HL-60 (cell line): Measurements from ENCODE around the gene PDXK.

ENCODE experiments used
- DNase-seq, 2 experiments: peaks; one replicate each; pipeline ENCODE4 v3.0.0-alpha.2; 2010 to 2020; ENCODE audit warnings: low read depth in 1 of 2, low spot score in 1 of 2
- H3K27ac ChIP-seq: fragments of 250-450 bp; sonication (Bioruptor Pico); replicated peaks from 2 replicates; pipeline ENCODE4 v1.5.1; 2020; ENCODE audit warnings: mild to moderate bottlenecking, moderate library complexity
- H3K27me3 ChIP-seq: fragments of 250-450 bp; sonication (Bioruptor Pico); 2 replicates; pipeline ENCODE4 v1.5.1; 2021; ENCODE audit warnings: mild to moderate bottlenecking, moderate library complexity; ENCODE audit not compliant: insufficient read depth, poor library complexity, severe bottlenecking
- H3K4me3 ChIP-seq: replicated peaks from 2 replicates; pipeline ENCODE4 v1.5.1; 2011; ENCODE audit warnings: mild to moderate bottlenecking, control low read depth, low read length; ENCODE audit not compliant: insufficient read depth
- CTCF ChIP-seq: IDR thresholded peaks from one replicate; pipeline ENCODE4 v1.5.1; 2011; ENCODE audit warnings: low read length, control low read depth, inconsistent platforms; ENCODE audit not compliant: insufficient read depth
- GABPA ChIP-seq: IDR thresholded peaks from 2 replicates; pipeline ENCODE4 v1.6.1; 2012; ENCODE audit warnings: low read depth
- POLR2AphosphoS5 ChIP-seq: IDR thresholded peaks from 2 replicates; pipeline ENCODE4 v1.6.1; 2012; ENCODE audit warnings: low read depth
- SPI1 ChIP-seq: IDR thresholded peaks from 2 replicates; pipeline ENCODE4 v1.6.1; 2012; ENCODE audit warnings: low read depth, mild to moderate bottlenecking, borderline replicate concordance
- TF ChIP-seq, protein P1 (sequence below): IDR thresholded peaks from 2 replicates; pipeline ENCODE4 v1.6.1; 2012; ENCODE audit warnings: low read depth; ENCODE audit not compliant: insufficient replicate concordance

The PDXK gene

GRCh38 chr21:43799301-43799840 lies 80.4 kb downstream of the PDXK start:
- no peak for DNase-seq
- Histone ChIP-seq H3K27me3 (no peaks in the 10 kb centered on the region), H3K27ac (no peak overlapping the region), H3K4me3 (no peak overlapping the region)
- TF ChIP-seq POLR2AphosphoS5 (no peak), SPI1 (no peak), GABPA (no peak), CTCF (no peak)
- TF ChIP-seq, protein P1, sequence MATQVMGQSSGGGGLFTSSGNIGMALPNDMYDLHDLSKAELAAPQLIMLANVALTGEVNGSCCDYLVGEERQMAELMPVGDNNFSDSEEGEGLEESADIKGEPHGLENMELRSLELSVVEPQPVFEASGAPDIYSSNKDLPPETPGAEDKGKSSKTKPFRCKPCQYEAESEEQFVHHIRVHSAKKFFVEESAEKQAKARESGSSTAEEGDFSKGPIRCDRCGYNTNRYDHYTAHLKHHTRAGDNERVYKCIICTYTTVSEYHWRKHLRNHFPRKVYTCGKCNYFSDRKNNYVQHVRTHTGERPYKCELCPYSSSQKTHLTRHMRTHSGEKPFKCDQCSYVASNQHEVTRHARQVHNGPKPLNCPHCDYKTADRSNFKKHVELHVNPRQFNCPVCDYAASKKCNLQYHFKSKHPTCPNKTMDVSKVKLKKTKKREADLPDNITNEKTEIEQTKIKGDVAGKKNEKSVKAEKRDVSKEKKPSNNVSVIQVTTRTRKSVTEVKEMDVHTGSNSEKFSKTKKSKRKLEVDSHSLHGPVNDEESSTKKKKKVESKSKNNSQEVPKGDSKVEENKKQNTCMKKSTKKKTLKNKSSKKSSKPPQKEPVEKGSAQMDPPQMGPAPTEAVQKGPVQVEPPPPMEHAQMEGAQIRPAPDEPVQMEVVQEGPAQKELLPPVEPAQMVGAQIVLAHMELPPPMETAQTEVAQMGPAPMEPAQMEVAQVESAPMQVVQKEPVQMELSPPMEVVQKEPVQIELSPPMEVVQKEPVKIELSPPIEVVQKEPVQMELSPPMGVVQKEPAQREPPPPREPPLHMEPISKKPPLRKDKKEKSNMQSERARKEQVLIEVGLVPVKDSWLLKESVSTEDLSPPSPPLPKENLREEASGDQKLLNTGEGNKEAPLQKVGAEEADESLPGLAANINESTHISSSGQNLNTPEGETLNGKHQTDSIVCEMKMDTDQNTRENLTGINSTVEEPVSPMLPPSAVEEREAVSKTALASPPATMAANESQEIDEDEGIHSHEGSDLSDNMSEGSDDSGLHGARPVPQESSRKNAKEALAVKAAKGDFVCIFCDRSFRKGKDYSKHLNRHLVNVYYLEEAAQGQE: no peak

DNA sequence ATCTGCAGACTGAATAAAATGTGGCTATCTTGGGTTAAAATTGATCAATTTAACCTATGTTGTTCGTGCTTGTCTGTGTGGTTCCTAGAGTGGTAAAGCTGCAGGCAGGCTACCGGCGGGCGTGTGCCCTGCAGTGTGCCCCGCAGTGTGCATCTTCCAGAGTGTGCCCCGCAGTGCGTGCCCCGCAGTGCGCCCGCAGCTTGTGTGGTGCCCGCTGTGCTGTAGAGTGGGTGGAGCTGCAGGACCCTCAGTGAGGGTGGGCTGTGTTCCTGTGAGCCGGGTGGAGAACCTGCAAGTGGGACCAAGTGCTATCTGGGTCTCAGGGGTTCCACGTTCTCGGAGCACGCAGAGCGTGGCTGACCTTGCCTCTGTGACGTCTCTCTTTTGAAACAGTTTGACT lies 81.2 kb downstream of the PDXK start:
- Histone ChIP-seq H3K4me3 (no peak overlapping the region), H3K27me3 (no peaks in the 10 kb centered on the region), H3K27ac (no peak overlapping the region)
- no peak for DNase-seq
- TF ChIP-seq CTCF: no peak
- no peak; the same call in 1 of the 2 replicates for TF ChIP-seq POLR2AphosphoS5
- TF ChIP-seq, protein P1: no peak
- no peak for TF ChIP-seq SPI1
- no peak for TF ChIP-seq GABPA

- H3K27me3 ChIP-seq: no peaks in the 10 kb centered on the region
- no peak for DNase-seq
- H3K4me3 ChIP-seq: no peak overlapping the region
- TF ChIP-seq CTCF (no peak), SPI1 (no peak), POLR2AphosphoS5 (no peak), GABPA (no peak)
- TF ChIP-seq, protein P1: no peak
- no peak overlapping the region for H3K27ac ChIP-seq
These were observed 81.6 kb downstream of the PDXK start for GRCh38 chr21:43800566-43800965.
